HepG2 (cell line): ENCODE results near the gene CDH22. TPM values are rescaled to one million over a fixed set of nuclear protein-coding genes. Genes with fewer than 3 reads are reported as not detected.

Experiments
- DPF2 ChIP-seq: sonication (generic); formaldehyde crosslinking; IDR thresholded peaks from 2 replicates; pipeline ENCODE4 v1.4.0; 2020; ENCODE audit warnings: mild to moderate bottlenecking, low read depth, missing genetic modification reagents, borderline replicate concordance
- MTF1 ChIP-seq: sonication (generic); formaldehyde crosslinking; IDR thresholded peaks from 2 replicates; pipeline ENCODE4 v1.5.0; 2020; ENCODE audit warnings: missing genetic modification reagents
- NFE2L1 ChIP-seq: sonication (generic); formaldehyde crosslinking; IDR thresholded peaks from 2 replicates; pipeline ENCODE4 v1.4.0; 2020; ENCODE audit warnings: missing genetic modification reagents, mild to moderate bottlenecking, borderline replicate concordance
- PBX3 ChIP-seq: sonication (generic); formaldehyde crosslinking; IDR thresholded peaks from 2 replicates; pipeline ENCODE4 v1.8.1; 2023; ENCODE audit warnings: missing genetic modification reagents, inconsistent platforms, borderline replicate concordance
- RFX1 ChIP-seq: fragments of 450-650 bp; IDR thresholded peaks from 2 replicates; pipeline ENCODE4 v1.6.1; 2017
- SMAD3 ChIP-seq: sonication (generic); formaldehyde crosslinking; IDR thresholded peaks from 2 replicates; pipeline ENCODE4 v1.4.0; 2020; ENCODE audit warnings: missing genetic modification reagents
- STAT6 ChIP-seq: sonication (generic); formaldehyde crosslinking; IDR thresholded peaks from 2 replicates; pipeline ENCODE4 v1.4.0; 2020; ENCODE audit warnings: missing genetic modification reagents, mild to moderate bottlenecking, borderline replicate concordance
- ZBTB4 ChIP-seq: sonication (generic); formaldehyde crosslinking; IDR thresholded peaks from 2 replicates; pipeline ENCODE4 v1.4.0; 2020; ENCODE audit warnings: missing genetic modification reagents, mild to moderate bottlenecking, borderline replicate concordance
- ZBTB42 ChIP-seq: sonication (generic); formaldehyde crosslinking; IDR thresholded peaks from 2 replicates; pipeline ENCODE4 v1.5.0; 2020; ENCODE audit warnings: mild to moderate bottlenecking, missing genetic modification reagents
- ZNF468 ChIP-seq: sonication (generic); formaldehyde crosslinking; IDR thresholded peaks from 2 replicates; pipeline ENCODE4 v1.8.0; 2022; ENCODE audit warnings: mild to moderate bottlenecking, moderate library complexity, missing genetic modification reagents
- ZNF740 ChIP-seq: sonication (generic); formaldehyde crosslinking; IDR thresholded peaks from 2 replicates; pipeline ENCODE4 v1.4.0; 2020; ENCODE audit warnings: missing genetic modification reagents
- ZNF800 ChIP-seq: sonication (generic); formaldehyde crosslinking; IDR thresholded peaks from 2 replicates; pipeline ENCODE4 v1.4.0; 2020; ENCODE audit warnings: missing genetic modification reagents
- polyA plus RNA-seq, 8 experiments: library from polyadenylated mRNA; depleted of rRNA in 3 of 8; stranded (reverse) in 7 of 8; unstranded in 1 of 8; fragments of >200 nt; fragmentation: Illumina TruSeq in 4 of 8; extraction: Trizol in 4 of 8; gene quantifications; 2 replicates each; pipeline versions ENCODE4 v1.2.1 to v1.2.3, GENCODE V29; 2011 to 2016; ENCODE audit warnings: low read depth in 4 of 8, missing spikeins in 1 of 8, mixed read lengths in 1 of 8; ENCODE audit not compliant: insufficient read depth in 1 of 8
- total RNA-seq, 5 experiments: library from RNA; depleted of rRNA; stranded (reverse); fragments of >200 nt; fragmentation: Illumina TruSeq; extraction: Trizol; gene quantifications; 2 replicates each; pipeline ENCODE4 v1.2.3, GENCODE V29; 2016; ENCODE audit warnings: low read depth in 1 of 5

The CDH22 gene
- total and polyA plus RNA-seq, 2 of the 13 experiments (the other 11 are each of a cell fraction or from before 2014, with no cell fraction given): not detected

- no peak for TF ChIP-seq ZNF468 (CRISPR knock-in tag)
- no peak for TF ChIP-seq RFX1
- TF ChIP-seq STAT6: no peak
- no peak for TF ChIP-seq ZNF800 (CRISPR knock-in tag)
- TF ChIP-seq NFE2L1 (CRISPR knock-in tag): no peak
- TF ChIP-seq ZBTB42 (CRISPR knock-in tag): no peak
- TF ChIP-seq PBX3 (CRISPR knock-in tag): no peak
- TF ChIP-seq DPF2 (CRISPR knock-in tag): no peak
- TF ChIP-seq ZNF740 (CRISPR knock-in tag): no peak
- no peak for TF ChIP-seq ZBTB4 (CRISPR knock-in tag)
- TF ChIP-seq SMAD3 (CRISPR knock-in tag): no peak
- TF ChIP-seq MTF1 (CRISPR knock-in tag): no peak
- TF ChIP-seq, all 625 proteins: peak for 0
Observed at GRCh38 chr20:46322641-46323040, 14.3 kb upstream of the CDH22 start (continued).
